BLaER1 treated with 17β-estradiol and CSF1 and Interleukin-3, amounts not matched to agents 10 nM and 100 nM (cell line): ENCODE data around the gene FYTTD1.
"Not testable (repeated sequence)": the region's sequence is repeated elsewhere in the genome, so short reads cannot be mapped to it uniquely, and the experiment has no call there.

ENCODE experiments used
- H3K27ac ChIP-seq, 11 experiments: shearing (Covaris generic); formaldehyde crosslinking; 2 replicates each; pipeline ENCODE4 v1.8.1; 2022
- H3K27me3 ChIP-seq, 11 experiments: shearing (Covaris generic); formaldehyde crosslinking; 2 replicates each; pipeline ENCODE4 v1.8.1; 2022
- H3K36me3 ChIP-seq, 11 experiments: shearing (Covaris generic); formaldehyde crosslinking; 2 replicates each; pipeline ENCODE4 v1.8.1; 2022
- H3K4me1 ChIP-seq, 10 experiments: shearing (Covaris generic); formaldehyde crosslinking; 2 replicates each; pipeline ENCODE4 v1.8.1; 2022
- H3K4me2 ChIP-seq, 11 experiments: shearing (Covaris generic); formaldehyde crosslinking; 2 replicates each; pipeline ENCODE4 v1.8.1; 2022
- H3K4me3 ChIP-seq, 10 experiments: shearing (Covaris generic); formaldehyde crosslinking; 2 replicates each; pipeline ENCODE4 v1.8.1; 2022
- H3K9ac ChIP-seq, 11 experiments: shearing (Covaris generic); formaldehyde crosslinking; 2 replicates each; pipeline ENCODE4 v1.8.1; 2022
- H3K9me3 ChIP-seq, 11 experiments: shearing (Covaris generic); formaldehyde crosslinking; replicated peaks in 1 of 11; 2 replicates each; pipeline ENCODE4 v1.8.1; 2022
- H4K20me1 ChIP-seq, 11 experiments: shearing (Covaris generic); formaldehyde crosslinking; 2 replicates each; pipeline ENCODE4 v1.8.1; 2022
- Cebpa-rat ChIP-seq, 11 experiments: shearing (Covaris generic); IDR thresholded peaks; 2 replicates each; pipeline ENCODE4 v1.8.1; 2022

FYTTD1 gene, protein sequence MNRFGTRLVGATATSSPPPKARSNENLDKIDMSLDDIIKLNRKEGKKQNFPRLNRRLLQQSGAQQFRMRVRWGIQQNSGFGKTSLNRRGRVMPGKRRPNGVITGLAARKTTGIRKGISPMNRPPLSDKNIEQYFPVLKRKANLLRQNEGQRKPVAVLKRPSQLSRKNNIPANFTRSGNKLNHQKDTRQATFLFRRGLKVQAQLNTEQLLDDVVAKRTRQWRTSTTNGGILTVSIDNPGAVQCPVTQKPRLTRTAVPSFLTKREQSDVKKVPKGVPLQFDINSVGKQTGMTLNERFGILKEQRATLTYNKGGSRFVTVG

DNA sequence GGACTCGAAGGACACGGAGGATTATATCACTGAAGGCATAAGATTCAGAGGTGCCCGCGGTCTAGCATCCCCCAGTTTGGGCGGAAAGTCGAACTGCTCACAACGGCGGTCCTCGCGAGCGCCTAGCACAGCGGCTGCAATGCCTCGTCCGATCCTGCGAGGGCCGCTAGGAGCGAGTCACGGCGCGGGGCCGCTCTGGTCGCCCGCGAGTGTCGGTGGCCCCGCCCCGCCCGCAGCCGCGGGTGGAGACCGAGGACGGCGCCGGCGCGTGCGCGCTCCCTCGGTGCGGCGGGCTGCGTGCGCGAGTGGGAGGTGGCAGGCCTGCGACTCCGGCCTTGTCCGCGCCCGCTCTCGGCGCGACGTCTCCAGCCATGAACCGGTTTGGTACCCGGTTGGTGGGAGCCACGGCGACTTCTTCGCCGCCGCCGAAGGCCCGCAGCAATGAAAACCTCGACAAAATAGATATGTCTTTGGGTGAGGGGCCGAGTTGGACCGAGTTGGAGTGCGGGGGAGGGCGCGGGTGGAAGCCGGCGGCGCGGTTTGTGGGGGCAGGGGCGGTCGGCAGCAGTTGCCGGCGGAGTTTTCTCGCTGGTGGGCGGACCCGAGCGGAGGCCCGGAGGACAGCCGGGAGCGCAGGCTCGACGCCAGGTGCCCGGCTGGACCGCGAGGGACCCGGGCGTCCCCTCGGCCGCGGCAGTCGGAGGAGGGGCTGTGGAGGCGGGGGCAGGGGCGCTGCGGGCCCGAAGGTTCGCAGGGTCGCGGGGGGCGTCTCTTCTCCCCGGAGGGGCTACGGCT, at the start of gene FYTTD1:
FYTTD1 (plus strand) TSS at position 283 of the 795 bp plus-strand sequence; CDS start at position 372, 89 bp downstream.
- H3K9ac ChIP-seq, result peak within 1 kb of the TSS; percentile 91 to 99 (median 97)
- H3K4me1 ChIP-seq, result peaks cover 39 to 69% (median 55%) of the 10 kb centered on the region in 10 experiments
- TF ChIP-seq Cebpa-rat (IDR thresholded peaks at IDR 0.05), result no peak
- H3K4me3 ChIP-seq, result peak within 1 kb of the TSS; percentile 70 to 99 (median 96)
- H4K20me1 ChIP-seq, result peaks cover 22 to 46% (median 42%) of the 10 kb centered on the region in 11 experiments; a peak in 19 of 22 replicates
- peak within 1 kb of the TSS; percentile 74 to 95 (median 92) for H3K4me2 ChIP-seq
- H3K36me3 ChIP-seq, result peaks cover 0 to 6% (median 0%) of the 10 kb centered on the region in 11 experiments; a peak in 3 of 22 replicates
- no peaks in the 10 kb centered on the region for H3K27me3 ChIP-seq
- no peaks in the 10 kb centered on the region for H3K9me3 ChIP-seq
- peak within 1 kb of the TSS; percentile 85 to 99 (median 97) for H3K27ac ChIP-seq

- Histone ChIP-seq H3K9me3 (peaks cover 6 to 22% (median 12%) of the 10 kb centered on the region in 11 experiments; a peak in 19 of 22 replicates), H3K27ac (no peak overlapping the region), H3K27me3 (no peaks in the 10 kb centered on the region), H4K20me1 (peaks cover 0 to 3% (median 0%) of the 10 kb centered on the region in 11 experiments; a peak in 3 of 22 replicates), H3K4me1 (no peaks in the 10 kb centered on the region), H3K4me3 (no peak overlapping the region), H3K4me2 (no peak overlapping the region), H3K9ac (no peak overlapping the region), H3K36me3 (peaks cover 90 to 100% (median 97%) of the 10 kb centered on the region in 11 experiments)
- no peak for TF ChIP-seq Cebpa-rat (IDR thresholded peaks at IDR 0.05)
Measured at GRCh38 chr3:197700095-197700494, 49.6 kb upstream of the FYTTD1 start.

DNA sequence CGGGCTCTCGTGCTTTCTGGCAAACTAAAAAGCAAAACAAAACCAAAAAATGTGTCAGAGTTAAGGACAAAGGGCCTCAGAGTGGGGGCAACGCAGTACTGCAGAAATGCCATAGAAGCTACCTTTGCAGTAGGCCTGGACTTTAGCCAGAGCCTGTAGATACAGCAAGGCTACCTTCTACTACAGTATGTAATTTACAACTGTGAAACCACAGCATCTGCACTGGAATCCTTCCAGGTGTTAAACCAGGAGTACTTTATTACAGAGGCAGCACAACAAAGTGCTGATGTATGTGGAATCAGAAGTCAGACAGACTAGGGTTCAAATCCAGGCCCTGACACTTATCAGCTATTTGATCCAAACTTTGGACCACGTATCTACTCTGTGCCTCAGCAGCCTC, 47.8 kb upstream of the FYTTD1 start:
- peaks cover 6 to 20% (median 12%) of the 10 kb centered on the region in 11 experiments; a peak in 19 of 22 replicates for H3K9me3 ChIP-seq
- peaks cover 0 to 6% (median 0%) of the 10 kb centered on the region in 11 experiments; a peak in 3 of 22 replicates for H4K20me1 ChIP-seq
- H3K27me3 ChIP-seq, result no peaks in the 10 kb centered on the region
- peaks cover 78 to 99% (median 96%) of the 10 kb centered on the region in 11 experiments for H3K36me3 ChIP-seq
- no peak overlapping the region for H3K4me3 ChIP-seq
- no peak overlapping the region for H3K4me2 ChIP-seq
- no peaks in the 10 kb centered on the region for H3K4me1 ChIP-seq
- no peak overlapping the region for H3K27ac ChIP-seq
- H3K9ac ChIP-seq, result no peak overlapping the region
- TF ChIP-seq Cebpa-rat (IDR thresholded peaks at IDR 0.05), result no peak

- Histone ChIP-seq H3K36me3 (peaks cover 32 to 63% (median 50%) of the 10 kb centered on the region in 11 experiments), H3K9ac (no peak overlapping the region)
- no peak for TF ChIP-seq Cebpa-rat (IDR thresholded peaks at IDR 0.05)
Measured at GRCh38 chr3:197706658-197707057, 43.0 kb upstream of the FYTTD1 start.

DNA sequence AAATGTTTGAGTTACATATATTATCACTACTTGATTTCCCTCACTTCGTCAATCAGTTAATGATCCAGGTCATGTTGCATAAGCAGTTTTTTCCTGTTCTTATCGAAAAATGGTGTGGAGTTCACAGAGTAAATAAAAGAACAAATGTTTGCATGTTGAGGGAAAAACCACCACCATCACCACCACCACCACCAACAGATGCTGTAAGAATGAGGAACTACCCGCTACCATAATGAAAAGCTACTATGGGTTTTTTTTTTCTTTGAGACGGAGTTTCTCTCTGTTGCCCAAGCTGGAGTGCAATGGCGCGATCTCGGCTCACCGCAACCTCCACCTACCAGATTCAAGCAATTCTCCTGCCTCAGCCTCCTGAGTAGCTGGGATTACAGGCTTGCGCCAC, 40.5 kb upstream of the FYTTD1 start:
- Histone ChIP-seq H3K36me3 (peaks cover 10 to 39% (median 28%) of the 10 kb centered on the region in 11 experiments), H3K4me1 (peaks cover 30 to 59% (median 45%) of the 10 kb centered on the region in 10 experiments), H3K9me3 (0 out of 22 replicates have a peak, but pooled peaks cover 0 to 4% (median 0%) of the 10 kb centered on the region in 11 experiments), H3K27ac (peak overlapping the region in 4 of 11 experiments; percentile 2 to 37 (median 21); a peak in 4 of 22 replicates), H4K20me1 (peaks cover 0 to 9% (median 0%) of the 10 kb centered on the region in 11 experiments; a peak in 3 of 22 replicates), H3K9ac (no peak overlapping the region), H3K27me3 (no peaks in the 10 kb centered on the region), H3K4me2 (peak overlapping the region in 7 of 11 experiments; percentile 12 to 48 (median 19); a peak in 9 of 22 replicates), H3K4me3 (no peak overlapping the region)
- no peak for TF ChIP-seq Cebpa-rat (IDR thresholded peaks at IDR 0.05)

More at GRCh38 chr3:197706658-197707057, 43.0 kb upstream of the FYTTD1 start:
- no peak overlapping the region for H3K4me2 ChIP-seq
- peaks cover 0 to 6% (median 0%) of the 10 kb centered on the region in 11 experiments; a peak in 2 of 22 replicates for H4K20me1 ChIP-seq
- peaks cover 8 to 36% (median 24%) of the 10 kb centered on the region in 10 experiments for H3K4me1 ChIP-seq
- H3K4me3 ChIP-seq, result no peak overlapping the region
- H3K27me3 ChIP-seq, result no peaks in the 10 kb centered on the region
- H3K27ac ChIP-seq, result no peak overlapping the region
- 0 out of 22 replicates have a peak, but pooled peaks cover 0 to 4% (median 0%) of the 10 kb centered on the region in 11 experiments for H3K9me3 ChIP-seq

- peaks cover 35 to 76% (median 56%) of the 10 kb centered on the region in 10 experiments for H3K4me1 ChIP-seq
- not testable (repeated sequence) for H3K4me3 ChIP-seq, H4K20me1 ChIP-seq, H3K27me3 ChIP-seq, H3K9ac ChIP-seq, H3K9me3 ChIP-seq
- H3K4me2 ChIP-seq, result peak overlapping the region in 10 of 11 experiments; percentile 16 to 85 (median 74); a peak in 15 of 22 replicates
- H3K27ac ChIP-seq, result peak overlapping the region in 9 of 11 experiments; percentile 47 to 80 (median 72); a peak in 13 of 22 replicates
- H3K36me3 ChIP-seq, result peaks cover 1 to 40% (median 22%) of the 10 kb centered on the region in 11 experiments; a peak in 17 of 22 replicates
Measured at GRCh38 chr3:197710965-197711364, 38.7 kb upstream of the FYTTD1 start.

DNA sequence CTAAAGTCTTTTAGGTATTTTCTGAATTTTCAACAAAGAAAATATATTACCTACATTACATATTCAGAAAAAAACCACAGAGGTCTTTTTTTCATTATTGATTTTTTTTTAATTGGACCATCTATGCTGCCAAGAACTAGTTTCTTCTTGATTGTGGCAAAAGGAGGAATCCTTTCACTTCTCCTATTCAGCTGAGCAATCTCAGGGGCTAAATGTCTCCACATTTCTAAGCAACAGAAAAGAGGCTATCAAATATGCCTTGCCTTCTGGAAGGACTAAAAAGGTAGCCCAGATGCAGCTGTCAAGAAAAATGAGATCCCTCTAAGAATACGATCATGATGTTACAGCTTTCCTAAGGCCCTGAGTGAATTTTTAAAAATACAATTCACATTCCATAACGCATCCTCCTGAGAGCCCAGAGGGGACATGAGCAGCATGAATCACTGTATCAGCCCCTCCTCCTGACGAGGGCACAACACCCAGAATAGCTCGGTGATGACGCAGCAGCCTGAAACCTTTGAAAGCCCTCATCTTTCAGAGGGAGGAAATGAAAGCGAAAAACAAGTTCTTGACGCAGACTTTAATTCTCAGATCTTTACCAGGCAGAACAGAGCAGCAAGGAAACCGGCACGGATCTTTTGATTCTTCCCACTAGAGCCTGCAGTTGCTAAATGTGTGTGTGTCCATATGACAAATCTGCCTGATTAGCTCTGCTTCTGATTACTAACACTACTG, 37.5 kb upstream of the FYTTD1 start:
- Histone ChIP-seq H4K20me1 (peaks cover 0 to 14% (median 0%) of the 10 kb centered on the region in 11 experiments; a peak in 4 of 22 replicates), H3K9me3 (peaks cover 0 to 4% (median 0%) of the 10 kb centered on the region in 11 experiments; a peak in 3 of 22 replicates), H3K4me2 (peak overlapping the region; percentile 58 to 85 (median 76)), H3K27ac (peak overlapping the region; percentile 48 to 80 (median 72); a peak in 21 of 22 replicates), H3K36me3 (peaks cover 4 to 43% (median 25%) of the 10 kb centered on the region in 11 experiments; a peak in 20 of 22 replicates), H3K4me3 (peak overlapping the region; percentile 5 to 39 (median 26); a peak in 11 of 20 replicates), H3K4me1 (peaks cover 35 to 87% (median 56%) of the 10 kb centered on the region in 10 experiments), H3K9ac (peak overlapping the region; percentile 52 to 72 (median 64); a peak in 20 of 22 replicates), H3K27me3 (no peaks in the 10 kb centered on the region)
- TF ChIP-seq Cebpa-rat (IDR thresholded peaks at IDR 0.05), result 0 out of 22 replicates have a peak, but pooled peaks of 1 of the 11 experiments have one; percentile 18

DNA sequence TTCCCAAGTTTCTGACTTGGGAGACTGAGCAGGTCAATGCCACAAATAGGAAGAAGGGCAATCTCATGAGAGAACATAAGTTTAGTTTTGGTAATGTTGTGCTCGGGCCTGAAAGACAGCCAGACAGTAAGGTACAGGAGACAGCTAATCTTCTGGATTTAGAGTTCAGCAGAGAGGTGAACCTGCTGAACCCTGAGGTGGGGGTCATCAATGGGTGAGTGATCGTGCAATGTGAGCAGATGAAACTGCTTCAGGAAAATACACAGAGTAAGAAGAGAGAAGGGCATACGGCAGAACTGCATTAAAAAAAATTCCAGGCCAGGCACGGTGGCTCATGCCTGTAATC, 36.2 kb upstream of the FYTTD1 start:
- H3K4me2 ChIP-seq, result peak overlapping the region; percentile 58 to 85 (median 76)
- peak overlapping the region; percentile 48 to 80 (median 69); a peak in 21 of 22 replicates for H3K27ac ChIP-seq
- H3K36me3 ChIP-seq, result peaks cover 14 to 50% (median 38%) of the 10 kb centered on the region in 11 experiments; a peak in 21 of 22 replicates
- H3K4me3 ChIP-seq, result no peak overlapping the region
- peaks cover 35 to 82% (median 55%) of the 10 kb centered on the region in 10 experiments for H3K4me1 ChIP-seq
- H4K20me1 ChIP-seq, result peaks cover 0 to 27% (median 0%) of the 10 kb centered on the region in 11 experiments; a peak in 4 of 22 replicates
- no peaks in the 10 kb centered on the region for H3K27me3 ChIP-seq
- H3K9ac ChIP-seq, result peak overlapping the region; percentile 40 to 72 (median 63); a peak in 18 of 22 replicates
- no peak for TF ChIP-seq Cebpa-rat (IDR thresholded peaks at IDR 0.05)
- H3K9me3 ChIP-seq, result peaks cover 0 to 14% (median 1%) of the 10 kb centered on the region in 11 experiments; a peak in 4 of 22 replicates
